ENCODE measurements around the gene PAX8.

DNA sequence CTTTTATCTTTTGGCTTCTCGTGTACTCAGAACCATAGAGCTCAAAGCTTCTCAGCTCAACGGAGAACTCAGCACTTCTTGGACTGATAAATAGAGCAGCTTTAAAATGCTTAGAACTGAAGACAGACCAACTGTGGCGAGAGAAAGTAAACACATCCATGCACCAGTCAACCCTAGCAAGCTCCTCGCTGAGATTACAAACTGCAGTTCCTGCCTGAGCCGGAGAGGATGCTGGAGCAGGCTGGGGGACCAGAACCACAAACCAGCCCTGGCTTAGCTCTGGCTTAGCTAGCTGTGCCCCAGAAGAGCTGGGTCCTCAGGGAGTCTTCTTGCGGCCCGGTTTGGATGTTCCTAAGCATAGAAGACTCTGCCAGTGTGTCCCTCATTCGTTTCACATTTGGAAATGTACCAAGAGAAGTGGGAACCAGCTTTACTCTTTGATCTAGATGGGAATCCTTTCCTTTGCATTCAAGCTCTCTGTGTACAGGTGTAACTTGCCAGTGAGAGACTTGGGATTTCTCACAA is 5.6 kb downstream of the PAX8 start:
- TF ChIP-seq, protein P1, sequence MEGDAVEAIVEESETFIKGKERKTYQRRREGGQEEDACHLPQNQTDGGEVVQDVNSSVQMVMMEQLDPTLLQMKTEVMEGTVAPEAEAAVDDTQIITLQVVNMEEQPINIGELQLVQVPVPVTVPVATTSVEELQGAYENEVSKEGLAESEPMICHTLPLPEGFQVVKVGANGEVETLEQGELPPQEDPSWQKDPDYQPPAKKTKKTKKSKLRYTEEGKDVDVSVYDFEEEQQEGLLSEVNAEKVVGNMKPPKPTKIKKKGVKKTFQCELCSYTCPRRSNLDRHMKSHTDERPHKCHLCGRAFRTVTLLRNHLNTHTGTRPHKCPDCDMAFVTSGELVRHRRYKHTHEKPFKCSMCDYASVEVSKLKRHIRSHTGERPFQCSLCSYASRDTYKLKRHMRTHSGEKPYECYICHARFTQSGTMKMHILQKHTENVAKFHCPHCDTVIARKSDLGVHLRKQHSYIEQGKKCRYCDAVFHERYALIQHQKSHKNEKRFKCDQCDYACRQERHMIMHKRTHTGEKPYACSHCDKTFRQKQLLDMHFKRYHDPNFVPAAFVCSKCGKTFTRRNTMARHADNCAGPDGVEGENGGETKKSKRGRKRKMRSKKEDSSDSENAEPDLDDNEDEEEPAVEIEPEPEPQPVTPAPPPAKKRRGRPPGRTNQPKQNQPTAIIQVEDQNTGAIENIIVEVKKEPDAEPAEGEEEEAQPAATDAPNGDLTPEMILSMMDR (IDR thresholded peaks at IDR 0.05; ENCODE audit: insufficient read depth, low read length): no peak
- no peak for TF ChIP-seq SPI1 (IDR thresholded peaks at IDR 0.05; ENCODE audit: borderline replicate concordance, low read depth)
- TF ChIP-seq, protein P2, sequence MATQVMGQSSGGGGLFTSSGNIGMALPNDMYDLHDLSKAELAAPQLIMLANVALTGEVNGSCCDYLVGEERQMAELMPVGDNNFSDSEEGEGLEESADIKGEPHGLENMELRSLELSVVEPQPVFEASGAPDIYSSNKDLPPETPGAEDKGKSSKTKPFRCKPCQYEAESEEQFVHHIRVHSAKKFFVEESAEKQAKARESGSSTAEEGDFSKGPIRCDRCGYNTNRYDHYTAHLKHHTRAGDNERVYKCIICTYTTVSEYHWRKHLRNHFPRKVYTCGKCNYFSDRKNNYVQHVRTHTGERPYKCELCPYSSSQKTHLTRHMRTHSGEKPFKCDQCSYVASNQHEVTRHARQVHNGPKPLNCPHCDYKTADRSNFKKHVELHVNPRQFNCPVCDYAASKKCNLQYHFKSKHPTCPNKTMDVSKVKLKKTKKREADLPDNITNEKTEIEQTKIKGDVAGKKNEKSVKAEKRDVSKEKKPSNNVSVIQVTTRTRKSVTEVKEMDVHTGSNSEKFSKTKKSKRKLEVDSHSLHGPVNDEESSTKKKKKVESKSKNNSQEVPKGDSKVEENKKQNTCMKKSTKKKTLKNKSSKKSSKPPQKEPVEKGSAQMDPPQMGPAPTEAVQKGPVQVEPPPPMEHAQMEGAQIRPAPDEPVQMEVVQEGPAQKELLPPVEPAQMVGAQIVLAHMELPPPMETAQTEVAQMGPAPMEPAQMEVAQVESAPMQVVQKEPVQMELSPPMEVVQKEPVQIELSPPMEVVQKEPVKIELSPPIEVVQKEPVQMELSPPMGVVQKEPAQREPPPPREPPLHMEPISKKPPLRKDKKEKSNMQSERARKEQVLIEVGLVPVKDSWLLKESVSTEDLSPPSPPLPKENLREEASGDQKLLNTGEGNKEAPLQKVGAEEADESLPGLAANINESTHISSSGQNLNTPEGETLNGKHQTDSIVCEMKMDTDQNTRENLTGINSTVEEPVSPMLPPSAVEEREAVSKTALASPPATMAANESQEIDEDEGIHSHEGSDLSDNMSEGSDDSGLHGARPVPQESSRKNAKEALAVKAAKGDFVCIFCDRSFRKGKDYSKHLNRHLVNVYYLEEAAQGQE (IDR thresholded peaks at IDR 0.05; ENCODE audit: insufficient replicate concordance, low read depth): no peak
